Pulmonary artery endothelial cell (primary cell): ENCODE results near the gene CFH. TPM values are rescaled to one million over a fixed set of nuclear protein-coding genes. Genes with fewer than 3 reads are reported as not detected.
"Not testable (repeated sequence)": the region's sequence is repeated elsewhere in the genome, so short reads cannot be mapped to it uniquely, and the experiment has no call there.

Experiments used
- DNase-seq: peaks from one replicate; pipeline ENCODE4 v3.0.0-alpha.2; 2011; ENCODE audit warnings: low read depth, low spot score
- total RNA-seq: library from RNA; depleted of rRNA; stranded (reverse); fragments of >200 nt; gene quantifications from 2 replicates; pipeline ENCODE4 v1.2.3, GENCODE V29; 2014

CFH gene
- total RNA-seq, 1 donor from 2014 or later, result 74.6 TPM

DNA sequence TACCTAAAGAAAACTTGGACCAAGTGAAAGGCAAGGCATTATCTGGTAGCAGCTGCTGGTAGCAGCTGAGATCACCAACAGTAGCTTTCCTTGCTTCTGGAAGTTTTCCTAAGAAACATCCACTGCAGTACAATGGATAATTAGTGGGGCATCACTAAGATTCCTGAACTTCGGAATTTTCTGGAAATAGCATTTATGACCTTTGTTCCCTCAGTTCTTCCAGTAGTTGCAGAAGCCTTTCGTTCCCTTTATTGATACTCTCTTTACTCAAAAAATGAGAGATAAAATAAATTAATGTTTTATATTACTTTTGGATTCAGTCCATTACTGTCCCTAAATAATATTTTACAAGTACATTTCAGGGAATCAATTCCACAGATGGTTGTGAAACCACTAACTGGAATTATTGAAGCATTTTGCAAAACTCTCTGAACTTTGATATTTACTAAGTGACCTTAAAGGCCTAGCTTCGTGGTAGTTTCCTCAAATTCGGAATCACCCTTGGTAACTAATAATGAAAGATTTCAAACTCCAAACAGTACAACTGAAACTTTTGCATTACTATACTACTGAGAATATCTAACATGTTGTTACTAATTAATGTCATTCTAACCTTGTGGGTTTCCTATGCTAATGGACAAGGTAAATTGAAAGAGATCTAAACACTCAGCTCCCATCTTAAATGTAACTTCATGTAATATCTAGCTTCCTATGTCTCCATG is 113.3 kb downstream of the CFH start:
- not testable (repeated sequence) for DNase-seq

DNA sequence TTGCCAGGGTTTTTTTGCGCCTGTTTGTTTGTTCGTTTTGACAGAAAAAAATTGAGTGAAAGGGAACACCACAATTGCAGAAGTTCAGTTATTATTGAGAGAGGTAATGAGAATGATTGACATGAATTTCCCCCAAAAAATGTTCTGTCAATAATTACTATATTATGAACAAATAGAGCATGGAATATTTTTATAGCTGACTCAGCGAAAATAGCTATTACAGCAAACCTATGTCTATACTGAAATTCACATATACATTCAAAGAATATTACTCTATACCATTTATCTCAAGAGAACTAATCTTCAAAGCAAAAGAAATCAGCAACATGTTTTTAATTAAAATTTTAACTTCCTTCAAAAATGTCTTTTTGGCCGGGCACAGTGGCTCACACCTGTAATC is 118.0 kb downstream of the CFH start:
- not testable (repeated sequence) for DNase-seq

DNA sequence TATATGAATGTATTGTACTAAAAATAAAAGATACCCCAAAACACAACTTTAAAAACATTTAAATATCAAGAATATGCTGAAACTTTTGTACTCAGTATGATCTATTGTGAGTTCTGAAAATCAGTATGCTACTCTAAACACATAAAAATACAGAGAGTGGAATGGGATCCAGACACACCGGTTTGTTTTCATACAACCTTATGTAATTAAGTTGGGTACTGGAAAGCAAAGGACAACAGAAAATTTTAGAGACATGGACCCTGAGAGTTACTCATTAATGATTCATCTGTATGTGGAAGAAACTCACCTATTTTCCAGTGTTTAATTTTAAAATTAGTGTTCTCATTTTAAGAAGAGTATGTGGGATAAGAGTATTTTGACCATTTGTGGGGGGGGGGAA is 121.9 kb downstream of the CFH start:
- DNase-seq, result no peak

DNA sequence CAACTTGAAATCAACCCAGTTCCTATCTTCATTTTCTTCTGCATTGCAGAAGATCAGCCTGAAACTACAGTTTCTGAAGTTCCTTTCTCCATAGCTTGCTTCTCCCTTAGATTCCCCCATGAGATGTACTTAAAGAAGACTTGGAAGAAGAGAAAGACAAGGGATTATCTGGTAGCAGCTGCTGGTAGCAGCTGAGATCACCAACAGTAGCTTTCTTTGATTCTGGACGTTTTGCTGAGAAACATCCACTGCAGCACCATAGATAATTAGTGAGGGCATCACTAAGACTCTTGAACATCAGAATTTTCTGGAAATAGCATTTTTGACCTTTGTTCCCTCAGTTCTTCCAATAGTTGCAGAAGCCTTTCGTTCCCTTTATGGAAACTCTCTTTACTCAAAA is 122.3 kb downstream of the CFH start:
- DNase-seq, result no peak

DNA sequence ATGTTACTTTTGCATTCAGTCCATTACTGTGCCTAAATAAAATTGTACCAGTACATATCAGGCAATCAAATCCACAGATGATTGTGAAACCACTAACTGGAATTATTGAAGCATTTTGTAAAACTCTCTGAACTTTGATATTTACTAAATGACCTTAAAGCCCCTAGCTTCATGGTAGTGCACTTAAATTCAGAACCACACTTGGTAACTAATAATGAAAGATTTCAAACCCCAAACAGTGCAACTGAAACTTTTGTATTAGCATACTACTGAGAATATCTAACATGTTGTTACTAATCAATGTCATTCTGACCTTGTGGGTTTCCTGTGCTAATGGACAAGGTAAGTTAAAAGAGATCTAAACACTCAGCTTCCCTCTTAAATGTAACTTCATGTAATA is 122.8 kb downstream of the CFH start, which contains the start of gene CFHR3:
Gene CFHR3, plus strand, starts transcription at position 238 of the 400 bp plus-strand sequence. Its CDS starts 47 bp downstream, at position 285.
- no peak for DNase-seq

DNA sequence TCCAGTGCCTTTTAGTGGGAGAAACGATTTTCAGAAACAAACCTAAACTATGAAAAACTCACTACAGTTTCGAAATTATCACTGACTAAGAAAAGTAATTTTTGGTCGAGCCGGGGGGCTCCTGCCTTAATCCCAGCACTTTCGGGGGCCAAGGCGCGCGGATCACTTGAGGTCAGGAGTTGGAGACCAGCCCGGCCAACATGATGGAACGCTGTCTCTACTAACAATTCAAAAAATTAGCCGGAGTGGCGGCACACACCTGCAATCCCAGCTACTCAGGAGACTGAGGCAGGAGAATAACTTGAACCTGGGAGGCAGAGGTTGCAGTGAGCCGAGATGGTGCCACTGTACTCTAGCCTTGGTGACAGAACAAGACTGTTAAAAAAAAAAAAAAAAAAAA is 125.8 kb downstream of the CFH start:
- no peak for DNase-seq

DNA sequence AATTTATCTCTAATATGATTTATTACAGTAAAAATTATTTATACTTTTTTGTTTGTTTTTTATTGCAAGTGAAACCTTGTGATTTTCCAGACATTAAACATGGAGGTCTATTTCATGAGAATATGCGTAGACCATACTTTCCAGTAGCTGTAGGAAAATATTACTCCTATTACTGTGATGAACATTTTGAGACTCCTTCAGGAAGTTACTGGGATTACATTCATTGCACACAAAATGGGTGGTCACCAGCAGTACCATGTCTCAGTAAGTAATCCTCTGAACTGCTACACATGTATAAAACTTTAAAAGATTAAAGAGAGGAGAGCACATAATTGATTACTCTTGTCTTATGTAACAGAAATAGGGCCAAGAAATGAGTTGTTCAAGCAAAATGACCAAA is 127.2 kb downstream of the CFH start:
- no peak for DNase-seq

DNA sequence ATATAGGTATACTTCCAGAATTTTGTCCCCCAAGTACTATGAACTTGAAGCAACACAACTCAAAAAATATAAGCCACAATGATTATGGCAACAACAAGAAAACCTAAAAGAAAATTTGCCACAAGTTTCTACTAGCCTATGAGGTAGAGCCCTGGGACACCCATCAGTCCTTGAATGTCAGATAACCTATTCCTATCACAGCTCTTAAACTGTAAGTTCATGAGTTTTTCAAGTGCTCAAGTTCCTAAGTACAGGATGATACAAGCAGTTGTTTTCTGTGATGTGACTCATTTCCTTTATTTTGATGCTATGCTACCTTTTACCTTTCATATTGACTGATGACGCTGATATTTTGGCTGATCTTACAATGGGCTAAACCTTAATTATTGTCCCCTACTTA is 139.4 kb downstream of the CFH start:
- DNase-seq, result not testable (repeated sequence)

DNA sequence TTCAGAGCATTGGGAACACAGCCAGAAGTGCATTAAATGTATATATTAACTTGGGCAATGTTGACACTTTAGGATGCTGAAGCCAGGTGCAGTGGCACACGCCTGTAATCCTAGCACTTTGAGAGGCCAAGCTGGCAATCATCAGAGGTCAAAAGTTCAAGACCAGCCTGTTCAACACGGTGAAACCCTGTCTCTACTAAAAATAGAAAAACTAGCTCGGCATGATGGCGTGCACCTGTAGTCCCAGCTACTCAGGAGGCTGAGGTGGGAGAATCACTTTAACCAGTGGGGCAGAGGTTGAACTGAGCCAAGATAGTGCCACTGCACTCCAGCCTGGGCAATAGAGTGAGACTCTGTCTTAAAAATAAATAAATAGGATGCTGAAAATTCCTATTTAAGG is 142.3 kb downstream of the CFH start:
- not testable (repeated sequence) for DNase-seq

Other genes starting within 250 kb of the CFH start
- 0.53 and 2.5 TPM in 2 replicates for gene KCNT2, start 43.6 kb upstream of the CFH start, total RNA-seq
- gene CFHR3, start 122.8 kb downstream of the CFH start, total RNA-seq, result not detected in 2 replicates
- 0.07 TPM in 1 of 2 replicates, not detected in the other for gene CFHR1, start 167.7 kb downstream of the CFH start, total RNA-seq
- not detected in 2 replicates for gene CFHR4, start 236.0 kb downstream of the CFH start, total RNA-seq